ENCODE data around the gene EFL1. TPM values are rescaled to one million over a fixed set of nuclear protein-coding genes. Genes with fewer than 3 reads are reported as not detected.

The EFL1 gene
- polyA plus RNA-seq, 1 donor (not counting 4 experiments of a cell fraction or from before 2014, with no cell fraction given), result 32.0 TPM

DNA sequence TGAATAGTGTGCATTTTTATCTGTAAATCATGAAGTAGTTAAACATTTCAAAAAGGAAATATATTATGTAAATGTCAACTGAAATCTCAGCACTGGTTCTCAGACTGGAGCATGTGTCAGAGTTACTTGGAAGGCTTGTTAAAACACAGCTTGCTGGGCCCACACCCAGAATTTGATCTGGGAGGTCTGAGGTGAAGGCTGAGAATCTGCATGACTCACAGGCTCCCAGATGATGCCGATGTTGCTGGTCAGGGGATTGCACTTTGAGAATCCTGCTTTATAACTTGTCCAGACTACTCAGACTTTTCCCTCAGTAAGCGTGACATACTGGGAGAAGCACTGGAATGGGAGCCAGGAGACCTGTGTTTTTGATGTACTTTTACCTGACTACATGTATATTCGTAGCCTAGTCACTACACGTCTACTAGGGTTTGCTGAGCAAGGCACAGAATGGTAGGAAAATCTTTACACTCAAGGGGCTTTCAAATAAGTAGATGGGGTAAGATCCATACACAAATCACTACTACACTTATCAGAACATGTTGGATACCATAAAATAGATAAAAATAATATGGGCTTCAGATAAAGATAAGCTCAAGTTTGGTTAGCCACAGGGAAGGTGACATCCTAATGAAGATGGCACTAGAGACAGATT is 139.7 kb downstream of the EFL1 start:
- DNase-seq (ENCODE audit: low read depth, low spot score) (peak; percentile 65), FAIRE-seq (peak; percentile 96)
- peak overlapping the region; percentile 10 for H2AFZ ChIP-seq (ENCODE audit: control insufficient read depth, low read length)
- peak overlapping the region; percentile 48 for H3K9ac ChIP-seq (ENCODE audit: control insufficient read depth, extremely low read depth, insufficient read depth, low read length)
- H3K4me3 ChIP-seq (ENCODE audit: control insufficient read depth in 2 of 3, extremely low read depth in 1 of 3, insufficient read depth in 2 of 3, low read depth in 1 of 3, low read length in 3 of 3), result peak overlapping the region in 2 of 3 experiments; percentile 31 to 43
- H3K4me2 ChIP-seq (ENCODE audit: control insufficient read depth, extremely low read depth, insufficient read depth, low read depth, low read length), result peak overlapping the region; percentile 76
- dilution Hi-C loops (cut with MboI; ENCODE audit: extremely low pct_ligation_motif_present, low sequenced_read_pairs), result no loop called here
- peaks cover 27% of the 10 kb centered on the region for H3K4me1 ChIP-seq (ENCODE audit: control insufficient read depth, extremely low read depth, insufficient read depth, low read length)
- no peaks in the 10 kb centered on the region for H3K27me3 ChIP-seq (ENCODE audit: control insufficient read depth, extremely low read depth, insufficient read depth, low read length)
- H3K9me1 ChIP-seq (ENCODE audit: control insufficient read depth, extremely low read depth, insufficient read depth, low read length), result no peaks in the 10 kb centered on the region
- TF ChIP-seq EZH2 (IDR thresholded peaks at IDR 0.05; ENCODE audit: low read length), result no peak
- TF ChIP-seq, protein P1, sequence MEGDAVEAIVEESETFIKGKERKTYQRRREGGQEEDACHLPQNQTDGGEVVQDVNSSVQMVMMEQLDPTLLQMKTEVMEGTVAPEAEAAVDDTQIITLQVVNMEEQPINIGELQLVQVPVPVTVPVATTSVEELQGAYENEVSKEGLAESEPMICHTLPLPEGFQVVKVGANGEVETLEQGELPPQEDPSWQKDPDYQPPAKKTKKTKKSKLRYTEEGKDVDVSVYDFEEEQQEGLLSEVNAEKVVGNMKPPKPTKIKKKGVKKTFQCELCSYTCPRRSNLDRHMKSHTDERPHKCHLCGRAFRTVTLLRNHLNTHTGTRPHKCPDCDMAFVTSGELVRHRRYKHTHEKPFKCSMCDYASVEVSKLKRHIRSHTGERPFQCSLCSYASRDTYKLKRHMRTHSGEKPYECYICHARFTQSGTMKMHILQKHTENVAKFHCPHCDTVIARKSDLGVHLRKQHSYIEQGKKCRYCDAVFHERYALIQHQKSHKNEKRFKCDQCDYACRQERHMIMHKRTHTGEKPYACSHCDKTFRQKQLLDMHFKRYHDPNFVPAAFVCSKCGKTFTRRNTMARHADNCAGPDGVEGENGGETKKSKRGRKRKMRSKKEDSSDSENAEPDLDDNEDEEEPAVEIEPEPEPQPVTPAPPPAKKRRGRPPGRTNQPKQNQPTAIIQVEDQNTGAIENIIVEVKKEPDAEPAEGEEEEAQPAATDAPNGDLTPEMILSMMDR (optimal IDR thresholded peaks at IDR 0.05 in 1 of 3, IDR thresholded peaks at IDR 0.05 in 1 of 3, conservative IDR thresholded peaks at IDR 0.05 in 1 of 3; ENCODE audit: extremely low read depth in 1 of 3, insufficient read depth in 2 of 3, low read length in 3 of 3), result no peak
- H3K9me3 ChIP-seq (ENCODE audit: control insufficient read depth, low read depth, low read length), result no peaks in the 10 kb centered on the region
- no peaks in the 10 kb centered on the region for H3K79me2 ChIP-seq (ENCODE audit: control insufficient read depth, insufficient read depth, low read length)
- no peaks in the 10 kb centered on the region for H4K20me1 ChIP-seq (ENCODE audit: control insufficient read depth, extremely low read depth, insufficient read depth, low read length)
- H3K27ac ChIP-seq (ENCODE audit: control insufficient read depth, insufficient read depth, low read length), result peak overlapping the region; percentile 88
- peaks cover 0 to 6% of the 10 kb centered on the region in 2 experiments for H3K36me3 ChIP-seq (ENCODE audit: control insufficient read depth in 2 of 2, extremely low read depth in 1 of 2, insufficient read depth in 2 of 2, low read length in 2 of 2)

DNA sequence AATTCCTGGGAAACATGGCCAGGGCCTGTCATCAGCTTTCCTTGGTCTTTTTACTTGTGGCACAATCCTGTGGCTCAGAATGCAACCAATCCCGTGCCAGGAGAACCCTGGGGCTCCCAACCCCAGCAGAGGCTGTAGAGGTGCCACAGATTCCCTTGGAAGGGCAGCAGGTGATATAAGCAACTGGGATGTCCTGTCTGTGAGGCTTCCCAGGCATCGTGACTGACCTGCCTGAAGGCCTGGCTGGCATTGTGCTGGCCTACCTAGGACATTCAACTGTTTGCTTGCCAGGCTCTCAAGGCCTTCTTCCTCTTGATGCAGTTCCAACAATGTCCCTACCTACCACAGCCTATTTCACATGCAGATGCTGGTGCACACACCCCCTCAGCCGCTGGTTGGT is 144.5 kb downstream of the EFL1 start:
- no peak overlapping the region for H3K9ac ChIP-seq (ENCODE audit: control insufficient read depth, extremely low read depth, insufficient read depth, low read length)
- dilution Hi-C loops (cut with MboI; ENCODE audit: extremely low pct_ligation_motif_present, low sequenced_read_pairs), result no loop called here
- no peak overlapping the region for H2AFZ ChIP-seq (ENCODE audit: control insufficient read depth, low read length)
- no peak overlapping the region for H3K4me2 ChIP-seq (ENCODE audit: control insufficient read depth, extremely low read depth, insufficient read depth, low read depth, low read length)
- H3K27me3 ChIP-seq (ENCODE audit: control insufficient read depth, extremely low read depth, insufficient read depth, low read length), result no peaks in the 10 kb centered on the region
- TF ChIP-seq EZH2 (IDR thresholded peaks at IDR 0.05; ENCODE audit: low read length), result no peak
- TF ChIP-seq, protein P1 (optimal IDR thresholded peaks at IDR 0.05 in 1 of 3, IDR thresholded peaks at IDR 0.05 in 1 of 3, conservative IDR thresholded peaks at IDR 0.05 in 1 of 3; ENCODE audit: extremely low read depth in 1 of 3, insufficient read depth in 2 of 3, low read length in 3 of 3), result no peak
- H3K4me3 ChIP-seq (ENCODE audit: control insufficient read depth in 2 of 3, extremely low read depth in 1 of 3, insufficient read depth in 2 of 3, low read depth in 1 of 3, low read length in 3 of 3), result no peak overlapping the region
- H3K9me3 ChIP-seq (ENCODE audit: control insufficient read depth, low read depth, low read length), result no peaks in the 10 kb centered on the region
- DNase-seq (ENCODE audit: low read depth, low spot score), result no peak
- H3K79me2 ChIP-seq (ENCODE audit: control insufficient read depth, insufficient read depth, low read length), result no peaks in the 10 kb centered on the region
- H3K36me3 ChIP-seq (ENCODE audit: control insufficient read depth in 2 of 2, extremely low read depth in 1 of 2, insufficient read depth in 2 of 2, low read length in 2 of 2), result no peaks in the 10 kb centered on the region
- H3K27ac ChIP-seq (ENCODE audit: control insufficient read depth, insufficient read depth, low read length), result no peak overlapping the region
- peaks cover 21% of the 10 kb centered on the region for H3K4me1 ChIP-seq (ENCODE audit: control insufficient read depth, extremely low read depth, insufficient read depth, low read length)
- H3K9me1 ChIP-seq (ENCODE audit: control insufficient read depth, extremely low read depth, insufficient read depth, low read length), result no peaks in the 10 kb centered on the region
- no peak for FAIRE-seq
- no peaks in the 10 kb centered on the region for H4K20me1 ChIP-seq (ENCODE audit: control insufficient read depth, extremely low read depth, insufficient read depth, low read length)
